Retinal pigment epithelial cell (primary cell): ENCODE results near the gene RXFP4.

Experiments
- DNase-seq: peaks from one replicate; pipeline ENCODE4 v3.0.0-alpha.2; 2010; ENCODE audit warnings: low read depth
- H3K4me3 ChIP-seq: 2 replicates; pipeline ENCODE4 v1.5.1; 2011; ENCODE audit warnings: mild to moderate bottlenecking, low read length, control low read depth, moderate library complexity
- TF ChIP-seq, protein P1 (sequence below): conservative IDR thresholded peaks from 2 replicates; pipeline ENCODE4 v1.5.1; 2011; ENCODE audit warnings: low read depth, low read length, control low read depth, inconsistent platforms

The RXFP4 gene

DNA sequence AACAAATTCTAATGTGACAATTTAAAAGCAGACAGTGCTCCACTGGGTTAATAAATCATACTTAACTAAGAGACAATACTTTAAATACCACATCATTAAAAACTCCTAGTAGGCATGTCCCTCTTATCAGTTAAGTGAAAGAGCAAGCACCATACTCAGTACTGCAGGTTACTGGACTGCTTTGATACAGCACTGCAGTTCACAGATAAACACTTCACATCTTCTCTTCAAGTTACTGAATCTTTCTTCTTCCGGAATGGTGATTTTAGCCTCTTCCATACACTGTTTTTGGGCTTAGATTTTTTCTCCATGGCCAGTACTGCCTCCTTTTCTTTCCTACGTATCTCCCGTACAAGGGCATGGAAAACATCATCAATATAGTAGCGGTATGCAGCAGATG is 41.3 kb upstream of the RXFP4 start:
- no peak overlapping the region for H3K4me3 ChIP-seq
- no peak for DNase-seq

DNA sequence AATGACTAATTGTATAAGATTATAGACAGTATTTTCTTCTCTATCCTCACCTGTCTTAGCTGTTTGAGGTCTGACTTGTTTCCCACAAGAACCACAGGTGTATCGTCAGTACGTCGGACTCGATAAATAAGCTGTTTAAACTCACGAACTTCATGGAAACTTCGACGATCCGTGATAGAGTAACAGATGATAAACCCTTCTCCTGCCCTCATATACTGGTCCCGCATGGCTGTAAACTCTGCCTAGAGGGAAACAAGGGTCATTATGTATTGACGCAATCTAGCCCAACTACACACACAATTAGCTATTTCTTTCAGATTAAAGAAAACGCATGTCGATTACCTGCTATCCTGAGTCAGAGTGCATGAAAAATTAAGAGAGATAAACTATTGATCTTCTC is 37.2 kb upstream of the RXFP4 start:
- no peak for DNase-seq
- no peak overlapping the region for H3K4me3 ChIP-seq
- TF ChIP-seq, protein P1, sequence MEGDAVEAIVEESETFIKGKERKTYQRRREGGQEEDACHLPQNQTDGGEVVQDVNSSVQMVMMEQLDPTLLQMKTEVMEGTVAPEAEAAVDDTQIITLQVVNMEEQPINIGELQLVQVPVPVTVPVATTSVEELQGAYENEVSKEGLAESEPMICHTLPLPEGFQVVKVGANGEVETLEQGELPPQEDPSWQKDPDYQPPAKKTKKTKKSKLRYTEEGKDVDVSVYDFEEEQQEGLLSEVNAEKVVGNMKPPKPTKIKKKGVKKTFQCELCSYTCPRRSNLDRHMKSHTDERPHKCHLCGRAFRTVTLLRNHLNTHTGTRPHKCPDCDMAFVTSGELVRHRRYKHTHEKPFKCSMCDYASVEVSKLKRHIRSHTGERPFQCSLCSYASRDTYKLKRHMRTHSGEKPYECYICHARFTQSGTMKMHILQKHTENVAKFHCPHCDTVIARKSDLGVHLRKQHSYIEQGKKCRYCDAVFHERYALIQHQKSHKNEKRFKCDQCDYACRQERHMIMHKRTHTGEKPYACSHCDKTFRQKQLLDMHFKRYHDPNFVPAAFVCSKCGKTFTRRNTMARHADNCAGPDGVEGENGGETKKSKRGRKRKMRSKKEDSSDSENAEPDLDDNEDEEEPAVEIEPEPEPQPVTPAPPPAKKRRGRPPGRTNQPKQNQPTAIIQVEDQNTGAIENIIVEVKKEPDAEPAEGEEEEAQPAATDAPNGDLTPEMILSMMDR: no peak

More for the DNA sequence above, 41.3 kb upstream of the RXFP4 start:
- TF ChIP-seq, protein P1: no peak

DNA sequence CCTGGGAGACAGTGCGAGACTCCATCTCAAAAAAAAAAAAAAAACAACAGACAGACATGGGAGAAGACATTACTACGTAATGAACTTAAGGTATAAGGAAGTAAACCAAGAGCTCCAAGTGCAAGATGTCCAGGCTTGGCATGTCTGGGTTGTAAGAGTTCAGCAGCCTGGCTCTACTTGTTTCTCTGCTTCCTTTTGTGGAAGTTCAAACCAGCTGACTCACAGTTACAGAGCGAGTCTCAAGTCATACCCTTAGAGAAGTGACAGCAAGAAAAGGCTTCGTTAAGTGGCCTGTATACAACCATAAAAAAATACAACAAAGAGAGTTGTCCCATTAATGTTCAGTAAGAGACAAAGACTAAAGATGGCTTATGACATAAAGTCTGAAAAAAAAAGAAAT is 31.5 kb upstream of the RXFP4 start:
- TF ChIP-seq, protein P1: no peak
- DNase-seq: no peak
- peak overlapping the region; percentile 85 for H3K4me3 ChIP-seq

DNA sequence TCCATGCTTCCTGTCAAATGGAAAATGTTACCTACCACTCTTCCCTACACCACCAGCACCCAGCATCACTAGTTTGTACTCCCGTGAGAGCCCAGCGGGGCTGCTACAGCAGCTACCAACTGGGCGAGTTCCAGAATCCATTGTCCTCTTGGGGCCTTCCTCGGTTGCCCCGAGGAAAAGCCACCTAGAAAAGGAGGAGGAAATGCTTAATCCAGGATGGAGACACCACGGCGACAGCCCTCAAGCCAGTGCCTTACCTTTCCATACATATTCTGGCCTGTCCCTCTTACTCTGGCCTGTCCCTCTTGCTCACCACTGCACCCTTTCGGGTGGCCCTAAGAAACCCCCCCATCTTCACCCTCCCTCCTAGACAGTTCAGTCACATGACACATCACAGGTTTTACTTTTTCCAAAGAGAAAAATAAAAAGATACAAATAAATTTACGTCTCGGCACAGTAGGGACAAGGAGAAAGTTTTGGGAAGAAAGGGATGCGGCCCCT is 30.8 kb upstream of the RXFP4 start:
- H3K4me3 ChIP-seq: peak overlapping the region; percentile 85
- TF ChIP-seq, protein P1: peak; percentile 33
- DNase-seq: no peak

DNA sequence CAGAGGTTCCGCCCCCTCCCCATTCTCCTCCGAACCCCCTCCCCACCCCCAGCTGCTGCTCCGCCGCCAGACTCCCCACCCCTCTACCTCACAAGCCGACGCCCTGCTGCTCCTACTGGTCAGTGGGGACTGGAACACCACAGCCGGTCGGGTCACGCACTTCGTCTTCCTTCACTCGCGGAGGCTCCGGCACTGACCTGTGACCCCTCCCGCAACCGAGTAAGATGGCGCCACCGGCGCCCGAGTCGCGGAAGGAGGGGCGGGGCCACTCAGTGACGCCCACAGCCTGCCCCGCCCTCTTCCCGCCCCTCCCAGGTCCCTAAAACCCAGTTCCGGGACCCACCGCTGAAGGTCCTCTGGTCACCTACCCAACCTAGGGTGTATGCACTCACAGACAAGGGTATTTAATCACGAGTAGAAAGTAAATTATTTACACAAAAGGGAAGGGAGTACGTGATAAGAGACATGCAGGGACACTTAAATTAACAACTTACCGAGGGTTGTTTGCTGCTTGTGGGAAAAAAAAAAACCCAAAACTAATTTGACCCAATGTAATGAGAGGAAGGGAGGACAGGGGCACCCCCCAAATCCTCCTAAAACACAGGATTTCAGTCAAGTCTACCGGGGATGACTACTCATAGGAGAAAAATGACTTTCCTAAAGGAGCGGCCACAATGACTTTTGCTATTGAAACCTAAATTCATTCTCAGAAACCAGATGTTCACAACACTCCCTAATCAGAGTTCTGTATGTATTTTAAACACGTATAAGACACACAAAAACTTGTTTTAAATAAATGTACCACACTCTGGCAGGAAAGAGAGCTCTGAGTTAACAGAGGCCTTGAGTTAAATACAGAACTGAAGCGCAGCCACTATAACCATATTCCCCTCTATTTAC is 30.0 kb upstream of the RXFP4 start, which contains the start of gene RIT1:
RIT1 (minus strand) TSS at position 194 of the 900 bp plus-strand sequence. CDS start 588 bp downstream, outside the sequence.
- TF ChIP-seq, protein P1: no peak
- no peak for DNase-seq
- H3K4me3 ChIP-seq: peak within 1 kb of the TSS; percentile 85

DNA sequence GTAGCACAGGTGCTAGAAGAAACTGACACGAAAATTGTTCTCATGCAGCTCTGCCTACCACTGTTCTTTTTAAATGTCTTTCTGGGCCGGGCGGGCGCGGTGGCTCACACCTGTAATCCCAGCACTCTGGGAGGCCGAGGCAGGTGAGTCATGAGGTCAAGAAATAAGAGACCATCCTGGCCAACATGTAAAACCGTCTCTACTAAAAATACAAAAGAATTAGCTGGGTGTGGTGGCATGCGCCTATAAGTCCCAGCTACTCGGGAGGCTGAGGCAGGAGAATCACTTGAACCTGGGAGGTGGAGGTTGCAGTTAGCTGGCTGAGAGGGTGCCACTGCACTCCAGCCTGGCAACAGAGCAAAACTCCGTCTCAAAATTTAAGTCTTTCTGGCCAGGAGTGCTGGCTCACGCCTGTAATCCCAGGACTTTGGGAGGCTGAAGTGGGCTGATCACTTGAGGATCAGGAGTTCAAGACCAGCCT is 29.3 kb upstream of the RXFP4 start:
- H3K4me3 ChIP-seq: no peak overlapping the region
- DNase-seq: no peak

More for the DNA sequence above, 29.3 kb upstream of the RXFP4 start:
- TF ChIP-seq, protein P1: no peak
